Activated CD8-positive, alpha-beta T cell treated with anti-CD3 and anti-CD28 coated beads for 36 hours (primary cell): Measurements from ENCODE around the gene OR10Z1. TPM values are rescaled to one million over a fixed set of nuclear protein-coding genes. Genes with fewer than 3 reads are reported as not detected.

ENCODE experiments used
- ATAC-seq: fragments of 200-7000 bp; cut with Tn5 transposase; one replicate; pipeline ENCODE4 v1.10.0; 2021; ENCODE audit warnings: mild to moderate bottlenecking, moderate library complexity
- CTCF ChIA-PET: fragments of 350-600 bp; sonication (Branson Sonifier 250); formaldehyde crosslinking; loops from one replicate; lab custom pipeline; 2021; ENCODE audit warnings: antibody characterized with exemption; lab: Charles Lee
- POLR2A ChIA-PET: fragments of 350-600 bp; sonication (Branson Sonifier 250); formaldehyde crosslinking; loops from one replicate; lab custom pipeline; 2021; ENCODE audit warnings: antibody characterized with exemption; lab: Charles Lee
- DNase-seq: peaks from one replicate; pipeline ENCODE4 v3.0.0-alpha.2; 2020
- H3K27ac Mint-ChIP-seq: one replicate; pipeline ENCODE4 v1.8.0; 2021; ENCODE audit warnings: mild to moderate bottlenecking, mixed read lengths
- H3K27me3 Mint-ChIP-seq: one replicate; pipeline ENCODE4 v1.8.0; 2021; ENCODE audit warnings: mixed read lengths
- H3K36me3 Mint-ChIP-seq: one replicate; pipeline ENCODE4 v1.8.0; 2021; ENCODE audit warnings: low read depth, mixed read lengths
- H3K4me1 Mint-ChIP-seq: one replicate; pipeline ENCODE4 v1.8.0; 2021; ENCODE audit warnings: low read depth, mixed read lengths
- H3K4me3 Mint-ChIP-seq: one replicate; pipeline ENCODE4 v1.8.0; 2021; ENCODE audit warnings: mild to moderate bottlenecking, moderate library complexity, mixed read lengths
- H3K9me3 Mint-ChIP-seq: one replicate; pipeline ENCODE4 v1.8.0; 2021; ENCODE audit warnings: mixed read lengths
- intact Hi-C: fragments of 100-400 bp; cut with micrococcal nuclease; formaldehyde crosslinking; loops from one replicate; pipeline ENCODE4 v1.10.0; 2022
- total RNA-seq, 2 experiments: library from RNA; stranded (reverse); gene quantifications; one replicate each; pipeline ENCODE4 v1.2.3, GENCODE V29; 2021
- TF ChIP-seq, protein P1 (sequence below): fragments of 200-600 bp; IDR thresholded peaks from one replicate; pipeline ENCODE4 v1.8.0; 2022; ENCODE audit warnings: antibody characterized with exemption, mild to moderate bottlenecking

The OR10Z1 gene
- total RNA-seq, 2 experiments from 2014 or later, result not detected

DNA sequence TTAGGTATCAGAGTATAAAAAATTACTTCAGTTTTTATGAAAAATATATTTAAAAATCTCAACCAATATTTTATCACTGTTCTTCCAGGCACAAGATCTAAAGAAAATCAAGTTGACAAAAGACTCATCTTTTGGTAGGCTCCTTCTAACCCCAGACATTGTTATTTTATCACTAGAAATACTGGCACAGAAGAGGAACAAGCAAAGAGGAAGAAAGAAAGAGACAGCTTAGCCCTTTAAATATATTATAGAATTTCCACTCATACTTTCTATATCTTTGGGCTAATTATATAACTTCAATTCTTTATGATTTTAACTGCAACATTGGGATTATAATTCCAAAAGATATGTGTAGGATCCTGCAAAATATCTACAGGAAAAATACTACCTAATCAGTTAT, 49.0 kb downstream of the OR10Z1 start:
- Mint-ChIP-seq H3K4me1 (peaks cover 2% of the 10 kb centered on the region), H3K27me3 (peaks cover 7% of the 10 kb centered on the region), H3K36me3 (no peaks in the 10 kb centered on the region), H3K9me3 (no peaks in the 10 kb centered on the region), H3K4me3 (no peak overlapping the region), H3K27ac (no peak overlapping the region)
- TF ChIP-seq, protein P1, sequence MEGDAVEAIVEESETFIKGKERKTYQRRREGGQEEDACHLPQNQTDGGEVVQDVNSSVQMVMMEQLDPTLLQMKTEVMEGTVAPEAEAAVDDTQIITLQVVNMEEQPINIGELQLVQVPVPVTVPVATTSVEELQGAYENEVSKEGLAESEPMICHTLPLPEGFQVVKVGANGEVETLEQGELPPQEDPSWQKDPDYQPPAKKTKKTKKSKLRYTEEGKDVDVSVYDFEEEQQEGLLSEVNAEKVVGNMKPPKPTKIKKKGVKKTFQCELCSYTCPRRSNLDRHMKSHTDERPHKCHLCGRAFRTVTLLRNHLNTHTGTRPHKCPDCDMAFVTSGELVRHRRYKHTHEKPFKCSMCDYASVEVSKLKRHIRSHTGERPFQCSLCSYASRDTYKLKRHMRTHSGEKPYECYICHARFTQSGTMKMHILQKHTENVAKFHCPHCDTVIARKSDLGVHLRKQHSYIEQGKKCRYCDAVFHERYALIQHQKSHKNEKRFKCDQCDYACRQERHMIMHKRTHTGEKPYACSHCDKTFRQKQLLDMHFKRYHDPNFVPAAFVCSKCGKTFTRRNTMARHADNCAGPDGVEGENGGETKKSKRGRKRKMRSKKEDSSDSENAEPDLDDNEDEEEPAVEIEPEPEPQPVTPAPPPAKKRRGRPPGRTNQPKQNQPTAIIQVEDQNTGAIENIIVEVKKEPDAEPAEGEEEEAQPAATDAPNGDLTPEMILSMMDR, result no peak
- ChIA-PET POLR2A (no interaction called here), CTCF (no interaction called here)
- no peak for ATAC-seq
- intact Hi-C loops, result no loop called here
- no peak for DNase-seq

DNA sequence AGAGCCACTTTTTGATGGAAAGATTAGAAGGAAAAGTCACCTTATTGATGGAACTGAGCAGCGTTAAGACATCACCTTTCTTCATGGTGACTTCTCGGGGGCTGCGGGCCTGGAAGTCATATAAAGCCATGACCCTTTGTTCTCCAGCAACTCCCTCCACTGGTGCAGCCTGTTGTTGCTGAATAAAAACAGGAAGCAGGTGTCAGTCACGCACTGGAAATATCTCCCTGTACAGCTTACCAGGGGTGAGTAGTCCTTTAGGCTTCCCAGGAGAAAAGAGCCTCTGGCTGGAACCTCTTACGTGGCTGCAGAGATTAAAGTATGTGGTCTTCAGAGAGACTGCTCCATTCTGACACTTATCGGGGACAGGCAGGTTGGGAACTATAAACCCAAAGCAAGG, 49.5 kb downstream of the OR10Z1 start:
- TF ChIP-seq, protein P1, result no peak
- DNase-seq, result no peak
- no peak for ATAC-seq
- no peak overlapping the region for H3K27ac Mint-ChIP-seq
- H3K4me1 Mint-ChIP-seq, result peaks cover 2% of the 10 kb centered on the region
- H3K36me3 Mint-ChIP-seq, result no peaks in the 10 kb centered on the region
- H3K9me3 Mint-ChIP-seq, result no peaks in the 10 kb centered on the region
- CTCF ChIA-PET, result no interaction called here
- no peak overlapping the region for H3K4me3 Mint-ChIP-seq
- intact Hi-C loops, result no loop called here
- peaks cover 7% of the 10 kb centered on the region for H3K27me3 Mint-ChIP-seq
- POLR2A ChIA-PET, result no interaction called here

Other genes with a start within 250 kb of the OR10Z1 start
- gene OR10T2, start 205.8 kb upstream of the OR10Z1 start, total RNA-seq, result not detected
- not detected for gene OR10K2, start 179.0 kb upstream of the OR10Z1 start, total RNA-seq
- gene OR10K1, start 143.4 kb upstream of the OR10Z1 start, total RNA-seq, result not detected
- not detected for gene OR10R2, start 133.0 kb upstream of the OR10Z1 start, total RNA-seq
- not detected for gene OR6Y1, start 50.9 kb upstream of the OR10Z1 start, total RNA-seq
- not detected for gene OR6P1, start 34.7 kb upstream of the OR10Z1 start, total RNA-seq
- not detected for gene OR10X1, start 25.4 kb upstream of the OR10Z1 start, total RNA-seq
- gene SPTA1, start 81.4 kb downstream of the OR10Z1 start, total RNA-seq, result under 1 TPM in 1 of 2 experiments, not detected in 1; 0.31 TPM
- gene OR6K2, start 95.4 kb downstream of the OR10Z1 start, total RNA-seq, result not detected
- not detected for gene OR6K3, start 115.5 kb downstream of the OR10Z1 start, total RNA-seq
- gene OR6K6, start 149.5 kb downstream of the OR10Z1 start, total RNA-seq, result not detected
- not detected for gene OR6N1, start 166.9 kb downstream of the OR10Z1 start, total RNA-seq
- gene OR6N2, start 175.9 kb downstream of the OR10Z1 start, total RNA-seq, result not detected
- gene MNDA, start 226.1 kb downstream of the OR10Z1 start, total RNA-seq, result not detected